DND-41 (cell line): Measurements from ENCODE around the gene RGS17.

Experiments used
- ATAC-seq: fragments of 200-7000 bp; cut with Tn5 transposase; 3 replicates; pipeline ENCODE4 v1.9.1; 2021; ENCODE audit warnings: low read depth; ENCODE audit not compliant: insufficient read depth
- DNase-seq: peaks from one replicate; pipeline ENCODE4 v3.0.0-alpha.2; 2020
- H2AFZ ChIP-seq: 2 replicates; pipeline ENCODE4 v1.6.0; 2012; ENCODE audit warnings: low read depth, low read length
- H3K27ac ChIP-seq: 2 replicates; pipeline ENCODE4 v1.5.1; 2012; ENCODE audit warnings: low read length, inconsistent platforms
- H3K27me3 ChIP-seq: fragments of 200-600 bp; sonication (generic); 2 replicates; pipeline ENCODE4 v1.6.0; 2012; ENCODE audit warnings: low read length, mild to moderate bottlenecking, inconsistent platforms; ENCODE audit not compliant: insufficient read depth, poor library complexity
- H3K36me3 ChIP-seq: 2 replicates; pipeline ENCODE4 v1.5.1; 2012; ENCODE audit warnings: low read length, inconsistent platforms; ENCODE audit not compliant: insufficient read depth
- H3K4me1 ChIP-seq: 2 replicates; pipeline ENCODE4 v1.5.1; 2012; ENCODE audit warnings: mild to moderate bottlenecking, low read length; ENCODE audit not compliant: insufficient read depth
- H3K4me2 ChIP-seq: 2 replicates; pipeline ENCODE4 v1.6.0; 2012; ENCODE audit warnings: mild to moderate bottlenecking, moderate library complexity, low read length, inconsistent platforms; ENCODE audit not compliant: insufficient read depth
- H3K4me3 ChIP-seq, 2 experiments: fragments of 200-600 bp in 1 of 2; shearing (Covaris generic) in 1 of 2; 2 replicates each; pipeline ENCODE4 v1.5.1; 2012 to 2016; ENCODE audit warnings: inconsistent platforms in 2 of 2, low read length in 2 of 2, mild to moderate bottlenecking in 2 of 2, low read depth in 1 of 2, moderate library complexity in 1 of 2
- H3K79me2 ChIP-seq: 2 replicates; pipeline ENCODE4 v1.6.0; 2012; ENCODE audit warnings: low read length, inconsistent platforms; ENCODE audit not compliant: insufficient read depth
- H3K9ac ChIP-seq: 2 replicates; pipeline ENCODE4 v1.6.0; 2012; ENCODE audit warnings: low read depth, mild to moderate bottlenecking, inconsistent platforms, low read length, moderate library complexity
- H3K9me3 ChIP-seq: 2 replicates; pipeline ENCODE4 v1.5.1; 2012; ENCODE audit warnings: low read length, moderate library complexity, mild to moderate bottlenecking, inconsistent platforms; ENCODE audit not compliant: insufficient read depth, severe bottlenecking
- H4K20me1 ChIP-seq: 2 replicates; pipeline ENCODE4 v1.6.0; 2012; ENCODE audit warnings: low read length; ENCODE audit not compliant: insufficient read depth
- EZH2 ChIP-seq: IDR thresholded peaks from 3 replicates; pipeline ENCODE4 v1.6.1; 2012; ENCODE audit warnings: borderline replicate concordance, low read depth, mild to moderate bottlenecking, moderate library complexity, low read length, inconsistent platforms; ENCODE audit not compliant: severe bottlenecking
- TF ChIP-seq, protein P1 (sequence below): IDR thresholded peaks from 2 replicates; pipeline ENCODE4 v1.5.1; 2012; ENCODE audit warnings: borderline replicate concordance, low read length, moderate library complexity, mild to moderate bottlenecking; ENCODE audit not compliant: poor library complexity, severe bottlenecking; ENCODE audit errors: extremely low read depth

RGS17 gene

GRCh38 chr6:153096792-153097191 lies 34.3 kb downstream of the RGS17 start:
- Histone ChIP-seq H2AFZ (no peak overlapping the region), H3K27ac (no peak overlapping the region), H3K9me3 (no peaks in the 10 kb centered on the region), H3K27me3 (peaks cover 3% of the 10 kb centered on the region), H3K36me3 (no peaks in the 10 kb centered on the region), H3K9ac (no peak overlapping the region), H4K20me1 (no peaks in the 10 kb centered on the region), H3K79me2 (no peaks in the 10 kb centered on the region), H3K4me2 (no peak overlapping the region), H3K4me3 (no peak overlapping the region), H3K4me1 (no peaks in the 10 kb centered on the region)
- no peak for DNase-seq
- ATAC-seq = no peak
- TF ChIP-seq, protein P1, sequence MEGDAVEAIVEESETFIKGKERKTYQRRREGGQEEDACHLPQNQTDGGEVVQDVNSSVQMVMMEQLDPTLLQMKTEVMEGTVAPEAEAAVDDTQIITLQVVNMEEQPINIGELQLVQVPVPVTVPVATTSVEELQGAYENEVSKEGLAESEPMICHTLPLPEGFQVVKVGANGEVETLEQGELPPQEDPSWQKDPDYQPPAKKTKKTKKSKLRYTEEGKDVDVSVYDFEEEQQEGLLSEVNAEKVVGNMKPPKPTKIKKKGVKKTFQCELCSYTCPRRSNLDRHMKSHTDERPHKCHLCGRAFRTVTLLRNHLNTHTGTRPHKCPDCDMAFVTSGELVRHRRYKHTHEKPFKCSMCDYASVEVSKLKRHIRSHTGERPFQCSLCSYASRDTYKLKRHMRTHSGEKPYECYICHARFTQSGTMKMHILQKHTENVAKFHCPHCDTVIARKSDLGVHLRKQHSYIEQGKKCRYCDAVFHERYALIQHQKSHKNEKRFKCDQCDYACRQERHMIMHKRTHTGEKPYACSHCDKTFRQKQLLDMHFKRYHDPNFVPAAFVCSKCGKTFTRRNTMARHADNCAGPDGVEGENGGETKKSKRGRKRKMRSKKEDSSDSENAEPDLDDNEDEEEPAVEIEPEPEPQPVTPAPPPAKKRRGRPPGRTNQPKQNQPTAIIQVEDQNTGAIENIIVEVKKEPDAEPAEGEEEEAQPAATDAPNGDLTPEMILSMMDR = no peak
- no peak for TF ChIP-seq EZH2

DNA sequence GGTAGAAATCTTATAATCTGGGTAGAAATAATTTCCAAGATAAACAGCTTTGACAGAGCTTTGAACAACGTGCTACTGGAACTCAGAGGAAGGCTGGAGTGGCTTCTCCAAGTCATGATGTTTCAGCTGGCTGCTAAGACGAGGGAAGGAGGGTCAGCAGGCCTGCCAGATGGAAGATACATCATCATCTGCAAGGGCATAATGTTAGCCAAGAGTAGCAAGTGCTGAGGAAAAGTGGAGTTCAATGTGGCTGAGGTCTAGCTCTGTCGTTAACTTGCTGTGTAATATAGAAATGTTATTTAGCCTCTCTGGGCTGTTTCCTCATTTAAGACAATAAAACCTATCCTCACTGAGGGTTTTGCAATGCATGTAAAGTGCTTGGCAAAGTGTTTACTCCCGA lies 35.1 kb downstream of the RGS17 start:
- H3K4me1 ChIP-seq = no peaks in the 10 kb centered on the region
- DNase-seq (no peak), ATAC-seq (no peak)

DNA sequence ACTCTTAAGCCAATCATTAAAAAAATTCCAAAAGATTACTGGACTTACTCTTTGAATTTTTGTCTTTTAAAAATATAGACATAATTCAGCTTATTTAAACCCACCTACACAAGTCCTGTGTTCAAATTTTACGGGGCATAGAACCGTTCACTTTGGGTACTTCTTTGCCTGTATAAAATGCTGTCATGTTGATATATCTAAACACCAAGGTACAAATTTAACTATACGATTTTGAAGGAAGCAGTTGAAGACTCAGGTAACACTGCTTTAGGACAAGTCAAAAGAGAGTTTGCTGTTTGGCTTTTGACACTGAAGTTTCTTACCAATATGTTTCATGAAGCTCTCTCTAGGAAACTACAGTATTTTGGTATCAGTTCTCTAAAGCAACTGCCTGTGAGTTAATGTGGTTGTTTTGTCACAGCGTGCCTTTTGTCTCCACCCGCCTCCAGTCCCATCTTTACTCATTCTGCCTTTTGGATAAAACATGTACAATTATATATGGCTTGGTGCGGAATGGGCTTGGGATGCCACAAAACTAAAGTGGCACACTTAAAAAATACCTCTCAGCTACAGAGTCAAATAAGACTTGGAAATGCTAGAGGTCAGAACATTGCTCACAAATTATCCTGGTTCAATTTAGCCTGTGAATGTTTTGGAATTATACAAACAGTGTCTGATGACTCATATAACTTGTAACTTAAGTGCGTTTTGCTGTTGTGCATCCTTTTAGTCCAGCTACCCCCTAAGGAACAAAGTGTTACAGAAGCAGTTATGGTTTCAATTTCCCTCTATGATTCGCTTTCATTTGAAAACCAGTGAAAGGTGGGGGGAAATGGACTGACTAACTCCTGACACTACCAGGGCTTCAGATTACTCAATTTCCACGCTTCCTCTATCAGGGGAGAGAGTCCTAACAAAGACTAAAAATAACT lies 38.7 kb downstream of the RGS17 start:
- no peak overlapping the region for H3K27ac ChIP-seq
- H3K9me3 ChIP-seq = no peaks in the 10 kb centered on the region
- no peaks in the 10 kb centered on the region for H4K20me1 ChIP-seq
- no peaks in the 10 kb centered on the region for H3K36me3 ChIP-seq
- ATAC-seq = no peak
- H2AFZ ChIP-seq = no peak overlapping the region
- peaks cover under 1% of the 10 kb centered on the region for H3K27me3 ChIP-seq
- H3K9ac ChIP-seq = no peak overlapping the region
- no peaks in the 10 kb centered on the region for H3K4me1 ChIP-seq
- DNase-seq = no peak
- no peak overlapping the region for H3K4me3 ChIP-seq
- H3K4me2 ChIP-seq = no peak overlapping the region
- H3K79me2 ChIP-seq = no peaks in the 10 kb centered on the region
- TF ChIP-seq EZH2 = no peak
- TF ChIP-seq, protein P1 = no peak

More for the DNA sequence above, 35.1 kb downstream of the RGS17 start:
- Histone ChIP-seq H3K27me3 (peaks cover 3% of the 10 kb centered on the region), H2AFZ (no peak overlapping the region), H3K9ac (no peak overlapping the region), H3K27ac (no peak overlapping the region), H3K79me2 (no peaks in the 10 kb centered on the region), H4K20me1 (no peaks in the 10 kb centered on the region), H3K36me3 (no peaks in the 10 kb centered on the region), H3K9me3 (no peaks in the 10 kb centered on the region), H3K4me2 (no peak overlapping the region), H3K4me3 (no peak overlapping the region)
- no peak for TF ChIP-seq EZH2
- TF ChIP-seq, protein P1 = no peak
